Activated CD8-positive, alpha-beta memory T cell treated with anti-CD3 and anti-CD28 coated beads for 4 hours (primary cell): ENCODE results near the gene HOXC12.

Experiments
- DNase-seq, 2 donors: peaks; one replicate each; pipeline ENCODE4 v3.0.0-alpha.2; 2020; ENCODE audit warnings: low read depth in 2 of 2

HOXC12 gene, protein sequence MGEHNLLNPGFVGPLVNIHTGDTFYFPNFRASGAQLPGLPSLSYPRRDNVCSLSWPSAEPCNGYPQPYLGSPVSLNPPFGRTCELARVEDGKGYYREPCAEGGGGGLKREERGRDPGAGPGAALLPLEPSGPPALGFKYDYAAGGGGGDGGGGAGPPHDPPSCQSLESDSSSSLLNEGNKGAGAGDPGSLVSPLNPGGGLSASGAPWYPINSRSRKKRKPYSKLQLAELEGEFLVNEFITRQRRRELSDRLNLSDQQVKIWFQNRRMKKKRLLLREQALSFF

DNA sequence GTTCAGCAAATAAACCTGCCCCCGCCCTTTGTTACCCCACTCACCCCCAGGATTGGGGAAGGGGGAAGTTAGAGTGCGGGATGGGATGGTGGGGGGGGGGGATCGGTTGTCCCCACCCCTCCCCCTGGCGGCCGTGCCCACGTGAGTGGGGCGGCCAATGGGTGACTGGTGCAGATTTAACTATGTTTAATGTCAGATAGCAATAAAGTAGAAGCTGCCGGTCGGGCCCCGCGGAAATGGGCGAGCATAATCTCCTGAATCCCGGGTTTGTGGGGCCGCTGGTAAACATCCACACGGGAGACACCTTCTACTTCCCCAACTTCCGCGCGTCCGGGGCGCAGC lies at the start of gene HOXC12:
Gene HOXC12 (plus strand): TSS at position 210 of the 342 bp plus-strand sequence. CDS start 27 bp downstream, at position 237.
- DNase-seq: no peak

DNA sequence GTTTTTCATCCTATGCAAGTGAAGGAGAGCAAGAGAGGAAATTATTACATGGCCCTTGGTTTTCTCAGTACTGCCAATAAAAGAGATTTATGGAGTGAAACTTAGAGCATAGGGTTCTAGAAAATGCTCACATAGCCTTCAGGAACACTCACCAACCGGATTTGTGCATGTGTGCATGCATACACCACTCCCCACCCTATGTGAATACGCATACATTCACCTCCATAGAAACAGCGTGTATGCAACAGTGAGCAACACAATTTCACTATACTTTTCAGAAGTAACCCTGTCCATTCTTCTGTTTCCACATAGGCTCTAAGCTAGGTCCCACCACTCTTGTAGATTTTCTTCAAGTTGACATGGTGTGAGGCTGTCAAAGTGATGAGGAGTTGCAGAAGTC lies 47.6 kb upstream of the HOXC12 start:
- no peak for DNase-seq

- no peak for DNase-seq
These were observed 37.7 kb upstream of the HOXC12 start for GRCh38 chr12:53916788-53917655.

DNA sequence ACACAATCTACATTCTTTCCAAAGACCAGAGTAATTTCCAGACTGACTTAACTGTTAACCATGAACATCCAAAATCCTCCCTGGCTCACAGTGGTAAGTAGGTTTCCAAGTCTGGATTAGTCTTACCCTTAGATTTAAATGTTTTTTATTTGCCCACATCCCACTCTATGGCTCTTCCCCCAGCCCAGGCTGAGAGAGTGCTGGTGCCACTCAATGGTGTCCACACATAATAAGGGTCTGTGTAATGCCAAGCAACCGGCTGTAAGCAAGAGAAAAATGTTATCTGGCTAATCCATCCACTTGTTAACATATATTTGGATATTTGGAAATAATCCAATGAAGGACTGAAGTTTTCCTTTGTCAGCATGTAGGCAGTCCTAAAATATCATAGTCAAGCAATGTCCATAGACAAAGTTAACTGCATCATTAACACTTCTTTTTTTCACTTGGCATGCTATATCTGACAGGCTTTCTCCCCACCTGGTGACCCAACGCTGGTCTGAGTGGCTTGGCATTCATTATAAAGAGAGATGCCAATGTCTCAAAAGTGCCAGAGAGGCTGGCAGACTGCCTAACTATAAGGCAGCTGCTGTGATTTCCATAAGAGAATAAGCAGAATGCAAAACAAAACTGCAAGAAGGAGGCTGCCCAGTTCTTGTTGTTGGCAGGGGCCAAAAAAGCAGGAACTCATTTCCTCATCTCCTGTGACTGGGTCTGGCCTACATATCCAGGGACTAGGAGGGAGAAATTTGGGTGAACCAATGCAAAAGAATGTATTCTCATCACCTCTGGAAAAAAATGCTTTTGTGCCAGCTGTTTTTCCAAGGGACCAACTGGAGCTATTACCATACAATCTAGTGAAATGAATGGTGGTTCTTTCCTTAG lies 29.9 kb upstream of the HOXC12 start:
- no peak for DNase-seq

GRCh38 chr12:53927220-53928029 lies 27.3 kb upstream of the HOXC12 start:
- DNase-seq: no peak

DNA sequence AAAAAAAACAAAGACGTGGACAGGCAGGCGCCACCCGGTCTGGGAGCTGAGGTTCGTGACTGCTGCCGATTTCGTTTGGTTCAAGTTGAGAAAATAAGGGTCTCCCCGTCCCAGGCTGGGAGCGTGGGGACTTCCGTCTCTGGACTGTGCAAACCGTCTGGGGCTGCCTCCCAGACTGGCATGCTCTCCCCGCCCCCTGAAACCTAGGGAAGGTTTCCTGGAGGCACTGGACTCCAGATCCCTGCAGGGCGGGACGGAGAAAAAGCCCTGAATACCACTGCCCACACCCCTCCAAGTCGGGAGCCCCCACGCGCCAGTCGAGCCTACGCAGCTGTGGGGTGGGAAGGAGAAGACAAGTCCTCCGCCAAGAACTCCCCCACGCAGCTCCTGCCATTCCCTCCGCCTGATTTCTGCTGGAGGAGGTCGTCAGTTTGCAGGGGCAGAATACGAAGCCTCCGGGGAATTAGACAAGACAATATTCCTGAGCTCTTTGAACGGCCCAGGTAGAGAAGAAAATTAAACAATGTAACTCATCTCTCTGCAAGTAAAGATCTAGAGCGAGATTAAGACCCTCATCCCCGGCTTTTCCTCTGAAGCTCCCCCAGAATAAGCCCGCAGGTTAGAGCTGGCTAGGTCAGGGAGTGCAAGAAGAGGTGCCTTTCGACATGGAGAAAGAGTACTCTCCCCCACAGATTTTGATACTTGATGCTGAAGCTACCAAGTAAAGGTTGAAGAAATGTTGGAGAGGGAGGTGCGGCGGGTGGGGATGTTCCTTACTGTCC lies 26.5 kb upstream of the HOXC12 start:
- DNase-seq: no peak

DNA sequence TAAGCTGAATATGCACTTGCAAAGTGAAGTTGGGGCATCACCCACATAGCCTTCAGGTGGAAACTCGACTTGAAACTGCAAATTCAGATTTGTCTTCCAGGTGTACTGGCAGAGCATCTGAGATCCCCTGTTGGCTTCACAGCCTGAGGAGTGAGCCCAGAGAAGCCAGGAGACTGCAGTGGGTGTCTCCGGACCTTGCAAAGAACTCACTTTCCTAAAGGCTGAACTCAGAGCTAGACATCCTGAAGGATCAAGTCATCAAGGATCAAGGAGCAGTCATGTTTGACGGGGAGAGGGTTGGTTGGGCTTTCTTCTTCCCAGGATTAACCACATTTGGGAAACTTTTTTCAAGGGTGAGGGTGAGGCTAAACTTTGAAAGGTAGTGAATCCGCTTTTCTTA lies 25.2 kb upstream of the HOXC12 start:
- no peak for DNase-seq

GRCh38 chr12:53930591-53931255 lies 24.0 kb upstream of the HOXC12 start:
- DNase-seq: no peak

DNA sequence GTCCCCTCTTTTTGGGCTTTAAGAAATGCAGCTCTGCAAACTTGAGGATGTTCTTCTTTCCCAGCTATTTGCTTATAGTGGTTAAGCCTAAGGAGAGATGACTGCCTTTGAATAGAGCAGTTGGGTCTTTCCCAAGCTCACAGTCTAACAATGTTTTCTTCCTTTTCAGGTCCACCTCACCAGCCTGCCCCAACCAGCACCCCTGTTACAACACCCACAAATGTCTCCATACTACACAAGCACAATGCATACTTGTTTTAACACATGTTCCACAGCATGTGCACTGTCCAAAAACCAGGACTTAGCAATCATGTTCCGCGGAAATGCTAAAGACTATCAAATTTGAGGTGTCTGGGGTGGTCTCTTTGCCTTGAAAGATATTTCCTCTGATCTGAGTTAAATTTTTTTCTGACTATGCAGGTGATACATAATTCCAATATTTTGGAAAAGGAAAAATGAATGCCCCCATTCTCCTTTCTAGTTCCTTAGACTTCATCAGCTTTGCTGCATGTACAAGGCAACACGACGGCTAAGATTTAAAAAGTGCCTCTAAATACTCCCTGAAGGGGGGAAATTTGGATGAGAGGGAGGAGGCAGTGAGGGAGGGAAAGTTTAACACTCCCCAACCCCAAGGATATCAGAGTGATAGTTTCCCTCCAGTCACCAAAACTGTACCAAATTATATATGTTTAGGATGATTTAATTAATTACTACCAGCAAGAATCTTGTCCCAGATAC lies 22.7 kb upstream of the HOXC12 start:
- no peak for DNase-seq

GRCh38 chr12:53932915-53933314 lies 21.8 kb upstream of the HOXC12 start:
- no peak for DNase-seq

- no peak for DNase-seq
These were observed 19.0 kb upstream of the HOXC12 start for GRCh38 chr12:53935383-53936341.

DNA sequence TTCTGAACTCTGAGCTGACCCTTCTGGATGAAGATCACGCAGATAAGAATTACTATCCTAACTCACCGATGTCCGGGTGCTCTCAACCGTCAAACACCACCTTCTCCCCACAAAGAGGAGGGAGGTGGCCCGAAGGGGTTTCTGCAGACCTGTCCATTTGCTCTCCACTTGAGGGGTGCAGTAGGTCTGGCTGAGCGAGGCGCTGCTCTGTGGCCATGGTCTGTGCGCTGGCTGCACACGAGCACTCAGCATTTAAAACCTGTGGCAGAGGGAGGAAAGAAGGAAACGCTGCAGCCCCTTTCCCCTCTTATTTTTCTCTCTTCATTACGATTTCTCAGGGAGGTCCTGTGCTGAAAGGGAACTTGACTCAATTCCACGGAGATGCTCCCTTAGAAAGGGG lies 17.6 kb upstream of the HOXC12 start:
- no peak for DNase-seq

GRCh38 chr12:53937596-53938325 lies 16.9 kb upstream of the HOXC12 start:
- no peak for DNase-seq

DNA sequence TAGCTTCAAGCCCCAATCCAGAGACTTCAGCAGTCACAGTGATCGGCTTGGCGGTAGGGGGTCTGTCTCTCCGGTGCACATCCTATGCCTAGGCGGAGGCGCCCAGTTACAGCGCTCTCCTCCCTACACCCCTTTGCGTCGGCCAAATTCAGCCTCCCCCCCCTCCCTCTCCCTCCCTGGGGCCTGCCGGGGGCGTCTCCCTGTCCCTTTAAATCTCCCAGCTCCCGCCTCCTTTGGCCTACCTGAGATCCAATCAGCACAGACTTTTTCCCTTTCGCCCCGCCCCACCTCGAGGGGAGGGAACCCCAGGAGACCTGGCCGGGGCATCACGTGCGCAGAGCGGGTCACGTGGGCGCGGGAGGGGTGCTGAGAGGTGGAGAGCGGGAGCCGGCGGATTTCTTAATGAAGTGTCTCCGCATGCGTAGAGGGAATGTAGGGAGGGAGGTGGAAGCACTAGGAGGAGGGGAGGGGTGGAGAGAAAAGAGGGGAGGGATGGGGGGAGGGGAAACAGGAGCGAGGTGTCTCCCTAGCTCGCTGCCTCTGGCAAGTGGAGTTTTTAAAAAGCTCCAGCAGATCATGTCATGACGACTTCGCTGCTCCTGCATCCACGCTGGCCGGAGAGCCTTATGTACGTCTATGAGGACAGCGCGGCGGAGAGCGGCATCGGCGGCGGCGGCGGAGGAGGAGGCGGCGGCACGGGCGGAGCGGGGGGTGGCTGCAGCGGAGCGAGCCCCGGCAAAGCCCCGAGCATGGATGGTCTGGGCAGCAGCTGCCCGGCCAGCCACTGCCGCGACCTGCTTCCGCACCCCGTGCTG lies 16.2 kb upstream of the HOXC12 start, which contains the start of gene HOXC13:
Gene HOXC13 (plus strand): TSS at position 506 of the 815 bp plus-strand sequence. CDS start 76 bp downstream, at position 582.
- no peak for DNase-seq

DNA sequence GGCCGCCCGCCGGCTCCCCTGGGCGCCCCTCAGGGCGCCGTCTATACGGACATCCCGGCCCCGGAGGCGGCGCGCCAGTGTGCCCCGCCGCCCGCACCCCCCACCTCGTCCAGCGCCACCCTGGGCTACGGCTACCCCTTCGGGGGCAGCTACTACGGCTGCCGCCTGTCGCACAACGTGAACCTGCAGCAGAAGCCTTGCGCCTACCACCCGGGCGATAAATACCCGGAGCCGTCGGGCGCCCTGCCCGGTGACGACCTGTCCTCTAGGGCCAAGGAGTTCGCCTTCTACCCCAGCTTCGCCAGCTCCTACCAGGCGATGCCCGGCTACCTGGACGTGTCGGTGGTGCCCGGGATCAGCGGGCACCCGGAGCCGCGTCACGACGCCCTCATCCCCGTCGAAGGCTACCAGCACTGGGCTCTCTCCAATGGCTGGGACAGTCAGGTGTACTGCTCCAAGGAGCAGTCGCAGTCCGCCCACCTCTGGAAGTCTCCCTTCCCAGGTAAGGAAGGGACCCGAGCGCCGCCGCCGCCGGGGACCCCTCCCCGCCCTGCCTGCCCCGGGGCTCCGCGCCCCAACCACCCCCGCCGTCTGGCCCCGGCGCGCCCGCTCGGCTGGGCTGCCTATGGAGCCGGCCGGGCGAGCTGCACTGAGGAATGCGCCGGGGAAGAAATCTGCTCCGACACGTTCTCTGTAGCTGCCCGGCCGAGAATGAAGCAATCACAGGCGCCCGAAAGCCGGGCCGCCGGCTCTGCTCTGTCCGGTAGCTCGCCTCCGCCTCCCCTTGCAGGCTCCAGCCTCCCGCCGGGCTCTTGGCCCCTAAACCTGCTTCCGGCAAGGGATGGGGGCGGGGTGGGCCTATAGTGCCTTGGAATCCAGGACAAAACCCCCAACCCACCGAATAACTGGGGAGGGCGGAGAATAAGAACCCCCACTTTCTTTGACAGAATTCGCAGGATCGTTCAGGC lies 15.3 kb upstream of the HOXC12 start:
- DNase-seq: no peak
